B cell (primary cell): ENCODE data around the gene TCF12. TPM values are rescaled to one million over a fixed set of nuclear protein-coding genes. Genes with fewer than 3 reads are reported as not detected.

Experiments used
- ATAC-seq: fragments of 200-7000 bp; cut with Tn5 transposase; one replicate; pipeline ENCODE4 v1.10.0; 2021; ENCODE audit warnings: low read depth, mild to moderate bottlenecking, moderate number of reproducible peaks, moderate library complexity
- CTCF ChIA-PET: fragments of 350-600 bp; sonication (Branson Sonifier 250); formaldehyde crosslinking; loops from one replicate; lab custom pipeline; 2021; ENCODE audit warnings: antibody characterized with exemption, inconsistent platforms; lab: Charles Lee
- POLR2A ChIA-PET: fragments of 350-600 bp; sonication (Branson Sonifier 250); formaldehyde crosslinking; loops from one replicate; lab custom pipeline; 2021; ENCODE audit warnings: antibody characterized with exemption; lab: Charles Lee
- DNase-seq: peaks from one replicate; pipeline ENCODE4 v3.0.0; 2013
- H2AFZ ChIP-seq: 2 replicates; pipeline ENCODE4 v1.6.1; 2012; ENCODE audit warnings: mild to moderate bottlenecking, low read depth, low read length; ENCODE audit not compliant: insufficient read depth, poor library complexity, severe bottlenecking
- H3K27ac ChIP-seq, 2 donors: 1 replicate in 1 of 2; 2 replicates in 1 of 2; pipeline ENCODE4 v1.5.1; 2012 to 2013; ENCODE audit warnings: low read length in 2 of 2, mild to moderate bottlenecking in 2 of 2, moderate library complexity in 1 of 2
- H3K27me3 ChIP-seq, 4 experiments: fragments of 200-600 bp in 1 of 4; sonication (generic) in 1 of 4; replicated peaks in 1 of 4; 1 replicate in 2 of 4; 2 replicates in 2 of 4; pipeline versions ENCODE4 v1.6.1 to v1.7.0; 2013 to 2016; ENCODE audit warnings: low read length in 3 of 4, mild to moderate bottlenecking in 2 of 4, mixed read lengths in 1 of 4, moderate library complexity in 1 of 4; ENCODE audit not compliant: insufficient read depth in 4 of 4, control insufficient read depth in 3 of 4; ENCODE audit errors: control extremely low read depth in 1 of 4
- H3K36me3 ChIP-seq, 2 experiments: replicated peaks in 1 of 2; 1 replicate in 1 of 2; 2 replicates in 1 of 2; pipeline versions ENCODE4 v1.6.1 to v1.7.1; 2013; ENCODE audit warnings: low read length in 1 of 2; ENCODE audit not compliant: insufficient read depth in 2 of 2, control insufficient read depth in 1 of 2; ENCODE audit errors: control extremely low read depth in 1 of 2, extremely low read depth in 1 of 2
- H3K4me1 ChIP-seq, 2 donors: fragments of 200-600 bp in 1 of 2; sonication (generic) in 1 of 2; 1 replicate in 1 of 2; 2 replicates in 1 of 2; pipeline versions ENCODE4 v1.5.1 to v1.6.1; 2013 to 2017; ENCODE audit warnings: low read length in 2 of 2; ENCODE audit not compliant: control insufficient read depth in 2 of 2, insufficient read depth in 2 of 2
- H3K4me2 ChIP-seq: replicated peaks from 2 replicates; pipeline ENCODE3; 2012; ENCODE audit warnings: mild to moderate bottlenecking, low read depth, low read length; ENCODE audit not compliant: poor library complexity, severe bottlenecking
- H3K4me3 ChIP-seq, 5 experiments: fragments of 200-600 bp in 1 of 5; sonication (generic) in 1 of 5; 1 replicate in 3 of 5; 2 replicates in 2 of 5; pipeline versions ENCODE4 v1.5.1 to v1.7.0; 2011 to 2016; ENCODE audit warnings: low read length in 4 of 5, mild to moderate bottlenecking in 4 of 5, low read depth in 2 of 5, control low read depth in 1 of 5, moderate library complexity in 1 of 5; ENCODE audit not compliant: insufficient read depth in 1 of 5; ENCODE audit errors: control extremely low read depth in 1 of 5, extremely low read depth in 1 of 5
- H3K79me2 ChIP-seq: fragments of 200-600 bp; sonication (generic); one replicate; pipeline ENCODE4 v1.6.0; 2016; ENCODE audit warnings: low read length; ENCODE audit not compliant: control insufficient read depth, insufficient read depth
- H3K9ac ChIP-seq: fragments of 200-600 bp; sonication (generic); 2 replicates; pipeline ENCODE4 v1.6.1; 2017; ENCODE audit warnings: mild to moderate bottlenecking, low read length, moderate library complexity
- H3K9me3 ChIP-seq, 3 donors: one replicate each; pipeline versions ENCODE4 v1.6.1 to v1.7.1; 2013; ENCODE audit warnings: low read length in 2 of 3; ENCODE audit not compliant: control insufficient read depth in 2 of 3, insufficient read depth in 1 of 3; ENCODE audit errors: control extremely low read depth in 1 of 3
- H4K20me1 ChIP-seq: 2 replicates; pipeline ENCODE4 v1.6.0; 2012; ENCODE audit warnings: mild to moderate bottlenecking, low read length; ENCODE audit not compliant: insufficient read depth, control insufficient read depth, poor library complexity, severe bottlenecking
- H3K27ac Mint-ChIP-seq: one replicate; pipeline ENCODE4 v1.8.0; 2021; ENCODE audit warnings: mixed read lengths
- H3K27me3 Mint-ChIP-seq: one replicate; pipeline ENCODE4 v1.8.0; 2021; ENCODE audit warnings: mixed read lengths
- H3K4me1 Mint-ChIP-seq: one replicate; pipeline ENCODE4 v1.8.0; 2021; ENCODE audit warnings: mixed read lengths
- H3K4me3 Mint-ChIP-seq: one replicate; pipeline ENCODE4 v1.8.0; 2021; ENCODE audit warnings: mixed read lengths
- H3K9me3 Mint-ChIP-seq: one replicate; pipeline ENCODE4 v1.8.0; 2022; ENCODE audit warnings: mixed read lengths; ENCODE audit not compliant: insufficient read depth
- CTCF ChIP-seq: fragments of 200-600 bp; IDR thresholded peaks from one replicate; pipeline ENCODE4 v1.8.0; 2022; ENCODE audit warnings: antibody characterized with exemption, mild to moderate bottlenecking
- EZH2 ChIP-seq: IDR thresholded peaks from 2 replicates; pipeline ENCODE4 v1.6.1; 2012; ENCODE audit warnings: borderline replicate concordance, low read depth, mild to moderate bottlenecking, moderate library complexity, low read length; ENCODE audit not compliant: insufficient read depth, poor library complexity, severe bottlenecking
- WGBS: methylation state at CpG from one replicate; pipeline ENCODE4 v1.1.5; 2013; ENCODE audit warnings: missing lambda C conversion rate; ENCODE audit not compliant: insufficient coverage; 5-methylcytosine and 5-hydroxymethylcytosine counted together
- intact Hi-C: fragments of 100-400 bp; cut with micrococcal nuclease; formaldehyde crosslinking; loops from one replicate; pipeline ENCODE4 v1.10.0; 2022
- polyA plus RNA-seq: library from polyadenylated mRNA; depleted of rRNA; stranded (reverse); fragments of >200 nt; gene quantifications from 2 replicates; pipeline ENCODE4 v1.2.3, GENCODE V29; 2012
- total RNA-seq, 2 donors: library from RNA; stranded (reverse); fragments of 120-200 nt in 1 of 2; gene quantifications; 1 replicate in 1 of 2; 2 replicates in 1 of 2; pipeline versions ENCODE4 v1.2.3 to v1.2.4, GENCODE V29; 2013 to 2022

Gene TCF12
- total and polyA plus RNA-seq, 2 donors (not counting 1 experiment from before 2014, with no cell fraction given), result 27.1 to 131 TPM

- Histone ChIP-seq H3K4me1 (peaks cover 8 to 11% of the 10 kb centered on the region in 2 donors), H2AFZ (no peak overlapping the region), H3K9me3 (no peaks in the 10 kb centered on the region), H3K4me2 (no peak overlapping the region), H3K4me3 (no peak overlapping the region), H4K20me1 (no peaks in the 10 kb centered on the region), H3K27ac (no peak overlapping the region), H3K79me2 (peaks cover 56% of the 10 kb centered on the region), H3K36me3 (no peaks in the 10 kb centered on the region), H3K9ac (no peak overlapping the region), H3K27me3 (no peaks in the 10 kb centered on the region)
- DNase-seq (no peak), ATAC-seq (no peak)
- no peak overlapping the region for H3K4me3 Mint-ChIP-seq
- H3K27ac Mint-ChIP-seq, result no peak overlapping the region
- ChIA-PET CTCF (no interaction called here), POLR2A (no interaction called here)
- 100% methylated on average over 1 of the region's 3 CpGs for WGBS
- H3K9me3 Mint-ChIP-seq, result no peaks in the 10 kb centered on the region
- no peak for TF ChIP-seq EZH2
- TF ChIP-seq CTCF, result no peak
- H3K27me3 Mint-ChIP-seq, result no peaks in the 10 kb centered on the region
- H3K4me1 Mint-ChIP-seq, result peaks cover 41% of the 10 kb centered on the region
- intact Hi-C loops, result no loop called here
Observed at GRCh38 chr15:56923174-56923591, 4.7 kb downstream of the TCF12 start.

- peaks cover 68% of the 10 kb centered on the region for H3K79me2 ChIP-seq
- H3K27me3 ChIP-seq, result no peaks in the 10 kb centered on the region
- no peak for ATAC-seq
- CTCF ChIA-PET, result no interaction called here
- Mint-ChIP-seq H3K27me3 (no peaks in the 10 kb centered on the region), H3K27ac (no peak overlapping the region), H3K4me1 (peaks cover 57% of the 10 kb centered on the region), H3K4me3 (no peak overlapping the region), H3K9me3 (no peaks in the 10 kb centered on the region)
- peaks cover 5 to 11% of the 10 kb centered on the region in 2 donors for H3K4me1 ChIP-seq
- no peak overlapping the region for H3K4me3 ChIP-seq
- H3K9me3 ChIP-seq, result no peaks in the 10 kb centered on the region
- H2AFZ ChIP-seq, result no peak overlapping the region
- no peak overlapping the region for H3K4me2 ChIP-seq
- no peak for TF ChIP-seq EZH2
- no peak for TF ChIP-seq CTCF
- no peak overlapping the region for H3K27ac ChIP-seq
- H3K36me3 ChIP-seq, result no peaks in the 10 kb centered on the region
- H4K20me1 ChIP-seq, result no peaks in the 10 kb centered on the region
- no CpG with 5 or more reads among the region's 1 CpG for WGBS
- no peak overlapping the region for H3K9ac ChIP-seq
- POLR2A ChIA-PET, result no interaction called here
- DNase-seq, result no peak
- intact Hi-C loops, result no loop called here
Observed at GRCh38 chr15:56927816-56928215, 9.4 kb downstream of the TCF12 start.
